Psoas muscle (tissue), 8 donors: ENCODE measurements around the gene PIGP. TPM values are rescaled to one million over a fixed set of nuclear protein-coding genes. Genes with fewer than 3 reads are reported as not detected.

Source experiments
- ATAC-seq, 4 donors: fragments of 200-7000 bp; cut with Tn5 transposase; one replicate each; pipeline ENCODE4 v1.9.1; 2020; ENCODE audit warnings: moderate library complexity in 3 of 4, mild to moderate bottlenecking in 2 of 4
- DNase-seq, 2 donors: peaks; one replicate each; pipeline ENCODE4 v3.0.0-alpha.2; 2020
- H3K27ac ChIP-seq: fragments of 200-600 bp; one replicate; pipeline ENCODE4 v1.8.0; 2022
- H3K27me3 ChIP-seq, 3 donors: fragments of 200-600 bp in 1 of 3; one replicate each; pipeline versions ENCODE4 v1.6.1 to v1.8.0; 2013 to 2022; ENCODE audit warnings: low read length in 2 of 3, mild to moderate bottlenecking in 2 of 3, moderate library complexity in 1 of 3; ENCODE audit not compliant: insufficient read depth in 3 of 3
- H3K36me3 ChIP-seq, 2 donors: fragments of 200-600 bp in 1 of 2; one replicate each; pipeline versions ENCODE4 v1.6.1 to v1.8.0; 2013 to 2022; ENCODE audit warnings: low read depth in 1 of 2, mild to moderate bottlenecking in 1 of 2, moderate library complexity in 1 of 2; ENCODE audit not compliant: insufficient read depth in 1 of 2
- H3K4me1 ChIP-seq: fragments of 200-600 bp; one replicate; pipeline ENCODE4 v1.8.0; 2022
- H3K4me3 ChIP-seq: fragments of 200-600 bp; one replicate; pipeline ENCODE4 v1.8.0; 2022; ENCODE audit warnings: mild to moderate bottlenecking
- H3K9me3 ChIP-seq: fragments of 200-600 bp; one replicate; pipeline ENCODE4 v1.8.0; 2022
- CTCF ChIP-seq: fragments of 200-600 bp; IDR thresholded peaks from one replicate; pipeline ENCODE4 v1.8.0; 2022; ENCODE audit warnings: antibody characterized with exemption
- WGBS, 3 donors: extraction: QIAGEN DNeasy Blood & Tissue Kit; methylation state at CpG; one replicate each; pipeline versions ENCODE4 v1.1.6 to v1.1.7; 2013; 5-methylcytosine and 5-hydroxymethylcytosine counted together
- intact Hi-C, 2 donors: fragments of 100-400 bp; cut with DNase I; formaldehyde crosslinking; loops; one replicate each; pipeline versions ENCODE4 v1.11.0 to v1.14.2; 2022
- polyA plus RNA-seq, 3 donors: library from polyadenylated mRNA; stranded (reverse); fragments of 200-250 nt; gene quantifications; one replicate each; pipeline ENCODE4 v1.2.3, GENCODE V29; 2013
- total RNA-seq, 4 donors: library from RNA; stranded (reverse); fragmentation: NEBNext Ultra II Directional in 2 of 4; extraction: Animal tissue kit (Norgen Biotek cat#: 25700) in 2 of 4; gene quantifications; one replicate each; pipeline versions ENCODE4 v1.2.1 to v1.2.4, GENCODE V29; 2021 to 2023
- donor health status: healthy with polysubstance abuse.
- donor health status: DM: no; HTN: no; CAD: no; lungs with moderate emphysema.
- donor health status: Bipolar disorder and iron deficiency.
- donor health status: healthy.
- donor health status: DM: yes; HTN: yes; CAD: no.
- donor health status: DM: no; HTN: no; CAD: no.
- donor health status: DM: no; HTN: no; CAD: no.
- donor health status: DM: yes; HTN: yes; CAD: no.

Gene PIGP
- total and polyA plus RNA-seq, 7 donors = 23.0 to 46.9 (median 29.6) TPM

- no peaks in the 10 kb centered on the region for H3K4me1 ChIP-seq
- DNase-seq = no peak
- intact Hi-C loops = no loop called here
- no peak overlapping the region for H3K4me3 ChIP-seq
- H3K27ac ChIP-seq = no peak overlapping the region
- no peak for TF ChIP-seq CTCF
- no peaks in the 10 kb centered on the region for H3K27me3 ChIP-seq
- no peak for ATAC-seq
- no peaks in the 10 kb centered on the region for H3K9me3 ChIP-seq
- peaks cover 4 to 54% of the 10 kb centered on the region in 2 donors for H3K36me3 ChIP-seq
Measured at GRCh38 chr21:37064841-37065240, 8.0 kb downstream of the PIGP start.

- ATAC-seq (no peak), DNase-seq (no peak)
- no peak for TF ChIP-seq CTCF
- 64 to 79% (median 67%) methylated on average over 1 of the region's 1 CpG for WGBS, 3 donors
- no peaks in the 10 kb centered on the region for H3K4me1 ChIP-seq
- no peaks in the 10 kb centered on the region for H3K9me3 ChIP-seq
- peaks cover under 1 to 40% of the 10 kb centered on the region in 2 donors for H3K36me3 ChIP-seq
- H3K4me3 ChIP-seq = no peak overlapping the region
- intact Hi-C loops = no loop called here
- no peak overlapping the region for H3K27ac ChIP-seq
- H3K27me3 ChIP-seq = no peaks in the 10 kb centered on the region
Measured at GRCh38 chr21:37063433-37063832, 9.4 kb downstream of the PIGP start.

- Histone ChIP-seq H3K27ac (no peak overlapping the region), H3K9me3 (no peaks in the 10 kb centered on the region), H3K36me3 (peaks cover 0 to 31% of the 10 kb centered on the region in 2 donors), H3K4me3 (no peak overlapping the region), H3K27me3 (no peaks in the 10 kb centered on the region), H3K4me1 (no peaks in the 10 kb centered on the region)
- ATAC-seq (no peak), DNase-seq (no peak)
- intact Hi-C loops = no loop called here
- TF ChIP-seq CTCF = no peak
- 87 to 91% (median 89%) methylated on average over 6 of the region's 6 CpGs for WGBS, 3 donors
Measured at GRCh38 chr21:37062593-37062935, 10.3 kb downstream of the PIGP start.

- no peak for TF ChIP-seq CTCF
- H3K36me3 ChIP-seq = peaks cover 0 to 26% of the 10 kb centered on the region in 2 donors
- peak in 1 of 4 donors; percentile 29 for ATAC-seq
- H3K9me3 ChIP-seq = no peaks in the 10 kb centered on the region
- H3K4me3 ChIP-seq = no peak overlapping the region
- no peaks in the 10 kb centered on the region for H3K4me1 ChIP-seq
- 56 to 72% (median 63%) methylated on average over 7 of the region's 7 CpGs for WGBS, 3 donors
- no peak overlapping the region for H3K27ac ChIP-seq
- H3K27me3 ChIP-seq = no peaks in the 10 kb centered on the region
- intact Hi-C loops = no loop called here
- DNase-seq = no peak
Measured at GRCh38 chr21:37061926-37062592, 10.8 kb downstream of the PIGP start.

GRCh38 chr21:37060296-37060695, 12.6 kb downstream of the PIGP start:
- ATAC-seq (peak; percentile 64 to 83 (median 72)), DNase-seq (peak; percentile 36 to 63)
- intact Hi-C loops = no loop called here
- Histone ChIP-seq H3K9me3 (no peaks in the 10 kb centered on the region), H3K36me3 (peaks cover 0 to 10% of the 10 kb centered on the region in 2 donors), H3K27me3 (no peaks in the 10 kb centered on the region), H3K27ac (no peak overlapping the region), H3K4me3 (no peak overlapping the region), H3K4me1 (no peaks in the 10 kb centered on the region)
- TF ChIP-seq CTCF = no peak
- WGBS, 3 donors = 57 to 73% (median 64%) methylated on average over 1 of the region's 1 CpG
